GM10266 (cell line): Measurements from ENCODE around the gene VPS33A.
A peak's percentile ranks its signal among the peaks of the same experiment; 100 is the strongest.

Experiments
- DNase-seq: peaks from one replicate; pipeline ENCODE4 v3.0.0; 2012; ENCODE audit errors: extremely low spot score
- CTCF ChIP-seq: IDR thresholded peaks from 2 replicates; pipeline ENCODE4 v1.5.1; 2012; ENCODE audit warnings: mild to moderate bottlenecking, low read depth; ENCODE audit not compliant: control insufficient read depth, insufficient read depth; ENCODE audit errors: missing control alignments

VPS33A gene

GRCh38 chr12:122250536-122250935, 15.8 kb downstream of the VPS33A start:
- DNase-seq: no peak
- no peak for TF ChIP-seq CTCF

- TF ChIP-seq CTCF: no peak
- no peak for DNase-seq
Measured at GRCh38 chr12:122250047-122250446, 16.2 kb downstream of the VPS33A start.

GRCh38 chr12:122245553-122245952, 20.7 kb downstream of the VPS33A start:
- no peak for TF ChIP-seq CTCF
- DNase-seq: no peak

GRCh38 chr12:122244565-122245371, 21.5 kb downstream of the VPS33A start:
- peak; percentile 38 for DNase-seq
- no peak for TF ChIP-seq CTCF

GRCh38 chr12:122243965-122244364, 22.3 kb downstream of the VPS33A start:
- no peak for DNase-seq
- no peak for TF ChIP-seq CTCF

GRCh38 chr12:122238861-122239260, 27.4 kb downstream of the VPS33A start:
- no peak for TF ChIP-seq CTCF
- DNase-seq: no peak

GRCh38 chr12:122235741-122236140, 30.6 kb downstream of the VPS33A start:
- no peak for DNase-seq
- no peak for TF ChIP-seq CTCF
